Muscle of back (tissue), 11 donors: Measurements from ENCODE around the gene HAT1. TPM values are rescaled to one million over a fixed set of nuclear protein-coding genes. Genes with fewer than 3 reads are reported as not detected.

ENCODE experiments used
- DNase-seq, 3 donors: peaks; one replicate each; pipeline versions ENCODE4 v3.0.0 to v3.0.0-alpha.2; 2013
- polyA plus RNA-seq, 10 donors: library from polyadenylated mRNA; unstranded; fragments of 120-200 nt; gene quantifications; one replicate each; pipeline ENCODE4 v1.2.1, GENCODE V29; 2013; ENCODE audit not compliant: insufficient read length in 10 of 10

Gene HAT1
- polyA plus RNA-seq, 10 donors = 36.8 to 47.5 (median 39.9) TPM

DNA sequence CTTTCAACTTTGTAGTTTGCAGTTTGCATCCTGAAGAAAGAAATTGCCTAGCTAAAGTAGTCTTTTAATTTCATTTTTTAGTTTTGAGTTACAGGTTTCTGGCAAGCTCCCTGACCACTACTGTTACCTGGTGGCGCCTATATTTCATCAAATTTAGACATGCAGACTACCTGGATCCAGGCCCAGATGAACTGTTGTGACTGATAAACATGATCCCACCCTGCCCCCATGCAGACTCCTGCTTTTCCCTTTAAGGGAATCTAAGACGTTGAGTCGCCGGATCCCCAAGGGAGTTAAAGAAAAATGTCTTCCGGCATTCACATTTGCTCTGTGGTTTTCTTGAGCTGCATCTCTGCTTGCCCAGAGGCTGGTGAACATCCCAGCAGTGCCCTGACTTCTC is 99.7 kb downstream of the HAT1 start:
- DNase-seq = peak in 2 of 3 donors; percentile 42 to 68

DNA sequence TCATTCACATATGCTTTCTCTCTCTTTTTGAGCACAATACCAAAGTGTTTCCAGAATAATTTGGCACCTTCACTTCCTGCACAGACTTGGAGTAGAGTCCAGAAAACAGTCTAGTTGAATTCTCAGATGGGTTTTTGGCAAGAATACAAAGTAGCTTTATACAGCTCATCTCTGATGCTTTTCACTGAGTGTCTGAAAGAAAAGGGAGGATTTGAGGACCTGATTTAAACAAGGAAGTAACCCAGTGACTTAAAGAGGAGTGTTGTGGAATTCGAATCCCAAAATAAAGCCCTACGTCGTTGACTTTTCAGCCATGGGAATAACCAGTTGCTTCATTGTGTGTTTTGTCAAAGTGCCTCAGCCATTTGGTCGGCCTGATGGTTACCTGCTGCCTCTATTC is 109.3 kb downstream of the HAT1 start:
- DNase-seq = peak in 2 of 3 donors; percentile 44 to 48

Other genes starting within 250 kb of the HAT1 start
- 100 to 1,000 TPM in 8 of 10 donors, 10 to 100 TPM in 2; 93.7 to 124 (median 108) TPM for gene DYNC1I2, start 235.0 kb upstream of the HAT1 start, polyA plus RNA-seq
- 10 to 100 TPM; 19.2 to 28.0 (median 24.1) TPM for gene SLC25A12, start 28.2 kb upstream of the HAT1 start, polyA plus RNA-seq
- 10 to 100 TPM in 6 of 10 donors, 1 to 10 TPM in 4; 7.3 to 20.2 (median 10.4) TPM for gene METAP1D, start 77.5 kb downstream of the HAT1 start, polyA plus RNA-seq
- gene DLX1, start 163.0 kb downstream of the HAT1 start, polyA plus RNA-seq = 1 to 10 TPM in 2 of 10 donors, under 1 TPM in 6, not detected in 2; 0.22 to 2.5 (median 0.28) TPM
- under 1 TPM in 7 of 10 donors, not detected in 3; 0.05 to 0.48 (median 0.15) TPM for gene DLX2, start 180.4 kb downstream of the HAT1 start, polyA plus RNA-seq